Body of pancreas (tissue), 4 donors: ENCODE results near the gene RSRC1. TPM values are rescaled to one million over a fixed set of nuclear protein-coding genes. Genes with fewer than 3 reads are reported as not detected.
"Not testable (repeated sequence)": the region's sequence is repeated elsewhere in the genome, so short reads cannot be mapped to it uniquely, and the experiment has no call there.

Experiments
- ATAC-seq: fragments of 150-250 bp; one replicate; pipeline ENCODE4 v1.9.1; 2016
- DNase-seq, 4 donors: peaks; one replicate each; pipeline ENCODE4 v3.0.0-alpha.2; 2019
- H3K27ac ChIP-seq, 4 donors: fragments of 200-600 bp; sonication (generic); 1 replicate in 3 of 4; 2 replicates in 1 of 4; pipeline versions ENCODE4 v1.5.1 to v1.6.1; 2016 to 2019; ENCODE audit warnings: mild to moderate bottlenecking in 1 of 4, mixed read lengths in 1 of 4, moderate library complexity in 1 of 4
- H3K27me3 ChIP-seq, 2 donors: fragments of 200-600 bp; sonication (generic); one replicate each; pipeline ENCODE4 v1.6.0; 2016; ENCODE audit warnings: mild to moderate bottlenecking in 1 of 2
- H3K36me3 ChIP-seq, 2 donors: fragments of 200-600 bp; sonication (generic); replicated peaks in 1 of 2; 2 replicates each; pipeline ENCODE4 v1.5.1; 2016; ENCODE audit warnings: low read depth in 2 of 2; ENCODE audit not compliant: insufficient read depth in 1 of 2
- H3K4me1 ChIP-seq: fragments of 200-600 bp; sonication (generic); one replicate; pipeline ENCODE4 v1.6.0; 2016
- H3K4me3 ChIP-seq, 2 donors: fragments of 200-600 bp; sonication (generic); 1 replicate in 1 of 2; 2 replicates in 1 of 2; pipeline ENCODE4 v1.5.1; 2016 to 2019
- H3K9me3 ChIP-seq, 3 donors: fragments of 200-600 bp; sonication (generic); 1 replicate in 2 of 3; 2 replicates in 1 of 3; pipeline ENCODE4 v1.5.1; 2016
- CTCF ChIP-seq, 7 experiments: fragments of 450-650 bp in 4 of 7; fragments of 200-600 bp in 3 of 7; sonication (generic) in 3 of 7; IDR thresholded peaks; one replicate each; pipeline ENCODE4 v1.5.1; 2016 to 2019; ENCODE audit warnings: antibody characterized with exemption in 7 of 7
- POLR2A ChIP-seq, 3 donors: fragments of 450-650 bp; IDR thresholded peaks; one replicate each; pipeline ENCODE4 v1.6.1; 2016; ENCODE audit warnings: antibody characterized with exemption in 3 of 3, mild to moderate bottlenecking in 2 of 3
- WGBS, 2 donors: methylation state at CpG; one replicate each; pipeline ENCODE4 v1.1.5; 2017; 5-methylcytosine and 5-hydroxymethylcytosine counted together
- intact Hi-C: fragments of 100-400 bp; cut with DNase I; formaldehyde crosslinking; loops from one replicate; pipeline ENCODE4 v1.15.1; 2023
- total RNA-seq, 2 donors: library from RNA; depleted of rRNA; stranded (reverse); fragments of >200 nt; gene quantifications; one replicate each; pipeline ENCODE4 v1.1.0, GENCODE V29; 2016

The RSRC1 gene
- total RNA-seq, 2 donors from 2014 or later, result 18.5 to 21.5 TPM

DNA sequence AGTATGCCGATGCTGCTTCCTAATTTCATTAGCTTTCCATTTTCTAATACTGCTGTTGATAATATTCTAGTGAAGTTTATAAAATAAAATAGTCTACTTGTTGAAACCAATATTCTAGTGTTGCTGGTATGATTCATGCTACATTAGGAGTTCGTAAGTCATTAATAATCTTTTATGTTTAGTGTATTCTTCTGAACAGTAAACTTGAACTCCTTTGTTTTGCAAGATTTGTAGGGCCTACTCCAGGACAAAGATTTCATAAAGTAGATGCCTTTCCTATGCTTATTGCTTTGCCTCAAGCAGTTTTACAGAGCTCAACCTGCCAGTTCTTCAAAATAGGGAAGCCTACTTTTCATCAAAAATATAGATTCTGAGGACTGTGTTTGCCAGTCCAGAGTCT lies 111.5 kb downstream of the RSRC1 start:
- intact Hi-C loops, result no loop called here
- no peaks in the 10 kb centered on the region for H3K27me3 ChIP-seq
- ATAC-seq (no peak), DNase-seq (no peak)
- H3K27ac ChIP-seq, result no peak overlapping the region
- H3K9me3 ChIP-seq, result no peaks in the 10 kb centered on the region
- no peaks in the 10 kb centered on the region for H3K4me1 ChIP-seq
- no peaks in the 10 kb centered on the region for H3K36me3 ChIP-seq
- H3K4me3 ChIP-seq, result no peak overlapping the region
- WGBS, 2 donors, result 97 to 99% methylated on average over 2 of the region's 2 CpGs
- TF ChIP-seq POLR2A (IDR thresholded peaks at IDR 0.05) (no peak), CTCF (IDR thresholded peaks at IDR 0.05) (no peak)

DNA sequence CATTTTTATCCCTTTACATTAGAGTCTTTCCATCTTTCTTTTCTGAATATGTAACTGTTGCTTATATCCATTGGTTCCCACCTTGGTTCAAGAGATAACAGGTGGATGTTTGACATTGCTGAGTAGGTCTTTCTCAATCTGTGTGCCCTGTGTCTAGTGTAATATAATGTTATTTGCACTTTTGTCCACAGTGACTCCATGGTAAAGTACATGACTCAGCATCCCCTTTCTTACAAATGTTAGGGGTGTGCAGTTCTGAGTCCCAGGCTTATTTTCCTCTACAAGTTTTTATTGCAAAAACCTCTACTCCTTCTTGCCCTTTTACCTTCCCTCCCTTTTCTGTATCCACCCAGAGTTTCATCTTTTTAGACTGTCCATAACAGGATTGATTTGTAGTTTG lies 116.5 kb downstream of the RSRC1 start:
- DNase-seq, result no peak
- Histone ChIP-seq H3K27ac (no peak overlapping the region), H3K4me3 (no peak overlapping the region), H3K36me3 (no peaks in the 10 kb centered on the region), H3K4me1 (no peaks in the 10 kb centered on the region), H3K9me3 (no peaks in the 10 kb centered on the region), H3K27me3 (no peaks in the 10 kb centered on the region)
- intact Hi-C loops, result no loop called here
- ATAC-seq, result no peak
- TF ChIP-seq POLR2A (IDR thresholded peaks at IDR 0.05) (no peak), CTCF (IDR thresholded peaks at IDR 0.05) (no peak)

DNA sequence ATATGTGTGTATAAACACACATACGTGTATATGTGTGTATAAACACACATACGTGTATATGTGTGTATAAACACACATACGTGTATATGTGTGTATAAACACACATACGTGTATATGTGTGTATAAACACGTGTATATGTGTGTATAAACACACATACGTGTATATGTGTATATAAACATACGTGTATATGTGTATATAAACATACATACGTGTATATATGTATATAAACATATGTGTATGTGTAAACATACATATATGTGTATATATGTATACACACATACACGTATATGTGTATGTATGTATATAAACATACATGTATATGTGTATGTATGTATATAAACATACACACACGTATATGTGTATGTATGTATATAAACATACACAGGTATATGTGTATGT lies 119.1 kb downstream of the RSRC1 start:
- intact Hi-C loops, H3K36me3 ChIP-seq, ATAC-seq, H3K27me3 ChIP-seq, H3K9me3 ChIP-seq, H3K4me3 ChIP-seq, H3K27ac ChIP-seq, H3K4me1 ChIP-seq, DNase-seq: not testable (repeated sequence)
- 84 to 86% methylated on average over 10 of the region's 10 CpGs for WGBS, 2 donors

DNA sequence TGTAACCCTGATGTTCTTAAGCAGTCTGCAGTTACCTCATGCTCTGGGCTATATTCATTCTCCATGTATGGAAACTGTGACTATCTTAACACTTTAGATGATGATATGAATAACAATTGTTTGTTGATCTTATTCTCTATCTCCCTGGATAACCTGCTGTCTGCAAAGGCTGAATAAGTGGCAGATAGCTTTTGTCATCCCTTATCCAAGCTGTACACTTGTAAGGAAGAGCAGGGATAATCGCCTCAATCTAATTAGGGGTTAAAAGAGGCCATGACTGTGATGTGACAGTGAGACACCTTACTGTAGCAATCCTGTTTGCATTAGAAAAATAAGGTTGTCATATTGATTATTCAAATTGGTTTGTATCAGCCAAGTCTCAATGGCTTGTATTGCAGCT lies 123.9 kb downstream of the RSRC1 start:
- 79 to 87% methylated on average over 1 of the region's 1 CpG for WGBS, 2 donors
- intact Hi-C loops, result no loop called here
- Histone ChIP-seq H3K9me3 (no peaks in the 10 kb centered on the region), H3K27ac (no peak overlapping the region), H3K27me3 (no peaks in the 10 kb centered on the region), H3K4me1 (no peaks in the 10 kb centered on the region), H3K4me3 (no peak overlapping the region), H3K36me3 (no peaks in the 10 kb centered on the region)
- TF ChIP-seq CTCF (IDR thresholded peaks at IDR 0.05) (no peak), POLR2A (IDR thresholded peaks at IDR 0.05) (no peak)
- no peak for ATAC-seq
- DNase-seq, result no peak

GRCh38 chr3:158244274-158244673 lies 134.4 kb downstream of the RSRC1 start:
- H3K27me3 ChIP-seq, result no peaks in the 10 kb centered on the region
- no peak for ATAC-seq
- H3K36me3 ChIP-seq, result no peaks in the 10 kb centered on the region
- intact Hi-C loops, result no loop called here
- WGBS, 2 donors, result 96 to 100% methylated on average over 1 of the region's 1 CpG
- no peak for DNase-seq
- H3K4me1 ChIP-seq, result no peaks in the 10 kb centered on the region
- H3K4me3 ChIP-seq, result no peak overlapping the region
- no peak overlapping the region for H3K27ac ChIP-seq
- TF ChIP-seq CTCF (IDR thresholded peaks at IDR 0.05) (no peak), POLR2A (IDR thresholded peaks at IDR 0.05) (no peak)
- no peaks in the 10 kb centered on the region for H3K9me3 ChIP-seq
